CD4-positive, alpha-beta T cell treated with Interleukin-1 beta for 1 hour (primary cell): Measurements from ENCODE around the gene ZNF462.

Experiments
- DNase-seq, 2 donors: peaks; one replicate each; pipeline ENCODE4 v3.0.0-alpha.2; 2020 to 2022

The ZNF462 gene

DNA sequence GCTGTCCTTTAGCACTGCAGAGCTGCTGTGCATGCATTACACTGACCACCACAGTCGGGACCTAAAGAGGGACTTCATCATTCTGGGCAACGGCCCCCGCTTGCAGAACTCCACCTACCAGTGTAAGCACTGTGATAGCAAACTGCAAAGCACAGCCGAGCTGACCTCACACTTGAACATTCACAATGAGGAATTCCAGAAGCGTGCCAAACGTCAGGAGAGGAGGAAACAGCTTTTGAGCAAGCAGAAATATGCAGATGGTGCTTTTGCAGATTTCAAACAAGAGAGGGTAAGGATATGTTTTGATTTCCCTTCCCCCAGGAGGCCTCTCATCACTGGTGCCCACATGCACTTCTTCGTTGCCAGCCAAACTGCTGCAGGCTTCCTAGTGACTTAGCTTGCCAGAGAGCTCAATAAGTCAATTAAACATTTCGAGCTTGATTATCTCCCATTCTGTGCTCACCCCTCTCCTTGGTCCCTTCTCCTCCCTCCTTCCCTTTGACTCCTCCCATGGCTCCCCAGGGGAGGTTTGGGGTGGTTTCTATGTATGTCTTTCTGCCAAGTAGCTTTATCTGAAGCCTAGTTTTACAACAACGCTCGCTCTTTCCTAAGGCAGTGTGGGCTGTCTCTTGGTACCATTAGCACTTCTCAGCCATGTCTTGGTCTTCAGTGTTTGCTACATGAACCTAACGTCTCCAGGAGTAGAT lies 66.7 kb downstream of the ZNF462 start:
- no peak for DNase-seq

DNA sequence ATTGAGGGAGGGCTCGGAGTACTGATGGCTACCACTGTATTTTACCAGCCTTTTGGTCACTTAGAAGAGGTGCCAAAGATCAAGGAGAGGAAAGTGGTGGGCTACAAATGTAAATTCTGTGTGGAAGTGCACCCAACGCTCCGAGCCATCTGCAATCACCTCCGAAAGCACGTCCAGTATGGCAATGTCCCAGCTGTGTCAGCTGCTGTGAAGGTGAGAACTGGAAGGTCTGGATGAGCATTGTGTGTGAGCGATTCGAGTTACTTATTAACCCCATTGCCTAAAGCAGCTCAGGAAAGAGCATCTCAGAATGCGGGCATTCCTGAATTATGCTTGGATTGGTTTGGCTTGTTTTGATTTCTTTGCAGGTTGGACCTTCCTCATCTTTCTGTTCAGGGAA lies 67.5 kb downstream of the ZNF462 start:
- no peak for DNase-seq

DNA sequence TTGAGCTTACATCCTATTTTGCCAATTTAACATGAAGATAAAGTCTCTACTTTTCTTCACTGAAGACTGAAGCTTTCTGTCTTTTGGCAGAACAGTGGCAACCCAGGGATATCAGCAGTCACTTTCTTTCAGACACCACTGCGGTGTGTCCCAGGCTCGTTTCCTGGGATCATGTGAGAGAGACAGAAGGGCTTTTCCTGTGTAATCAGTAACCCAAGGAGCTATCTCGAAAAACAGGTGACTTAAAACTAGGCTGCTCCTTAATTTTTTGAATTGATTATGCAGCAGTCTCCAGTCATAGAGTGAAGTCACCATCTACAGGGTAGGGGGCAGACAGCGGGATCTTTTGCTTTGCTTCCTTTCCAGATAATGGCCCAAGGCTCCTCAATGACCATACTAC lies 68.5 kb downstream of the ZNF462 start:
- DNase-seq = no peak

DNA sequence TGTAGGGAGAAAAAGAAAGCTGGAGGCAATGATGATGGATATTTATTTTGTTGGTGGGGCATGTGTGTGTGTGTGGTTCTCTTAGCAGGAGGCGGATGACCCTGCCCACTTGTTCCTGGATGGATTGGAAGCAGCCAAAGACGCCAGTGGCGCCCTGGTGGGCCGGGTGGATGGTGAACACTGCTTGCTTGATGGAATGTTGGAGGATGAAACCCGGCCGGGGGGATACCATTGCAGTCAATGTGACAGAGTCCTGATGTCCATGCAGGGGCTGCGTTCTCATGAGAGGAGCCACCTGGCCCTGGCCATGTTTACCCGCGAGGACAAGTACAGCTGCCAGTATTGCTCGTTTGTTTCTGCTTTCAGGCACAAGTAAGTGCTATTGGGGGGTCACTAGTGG lies 69.2 kb downstream of the ZNF462 start:
- DNase-seq = no peak

DNA sequence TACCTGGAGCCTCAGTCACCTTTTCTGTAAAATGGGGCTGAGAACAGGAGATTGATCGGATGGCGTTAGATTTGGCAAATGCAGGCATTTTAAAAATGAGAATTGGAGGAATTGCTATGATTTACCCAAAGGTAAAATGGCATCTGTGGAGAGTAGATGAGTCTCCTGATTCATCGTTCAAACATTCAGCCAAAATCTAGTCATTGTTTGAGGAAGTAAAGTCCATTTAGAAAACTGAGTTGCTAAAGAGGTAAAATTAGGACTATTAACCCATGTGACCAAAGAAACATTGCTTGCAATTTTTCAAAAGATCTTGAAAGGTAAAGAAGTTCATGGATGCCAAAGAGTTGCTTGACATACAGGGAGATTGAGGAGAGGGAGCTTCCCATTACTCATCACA lies 69.7 kb downstream of the ZNF462 start:
- DNase-seq = no peak

DNA sequence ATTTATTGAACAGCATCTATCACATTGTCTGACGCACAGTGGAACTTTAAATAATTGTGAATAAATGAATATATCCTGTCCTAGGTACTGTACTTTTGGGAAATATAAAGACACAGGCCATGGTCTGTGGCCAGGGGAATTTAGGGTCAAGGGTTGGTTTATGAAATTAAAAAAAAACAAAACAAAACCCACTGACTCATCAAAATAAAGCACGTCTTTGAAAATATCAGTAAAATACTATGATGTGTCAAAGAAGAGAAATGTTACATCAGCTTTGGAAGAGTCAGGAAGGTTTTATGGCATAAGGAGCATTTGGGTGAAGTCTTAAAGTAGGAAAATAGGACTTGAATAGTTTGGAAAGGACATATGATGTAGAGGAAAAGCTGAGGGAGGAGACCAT lies 70.5 kb downstream of the ZNF462 start:
- DNase-seq = no peak

DNA sequence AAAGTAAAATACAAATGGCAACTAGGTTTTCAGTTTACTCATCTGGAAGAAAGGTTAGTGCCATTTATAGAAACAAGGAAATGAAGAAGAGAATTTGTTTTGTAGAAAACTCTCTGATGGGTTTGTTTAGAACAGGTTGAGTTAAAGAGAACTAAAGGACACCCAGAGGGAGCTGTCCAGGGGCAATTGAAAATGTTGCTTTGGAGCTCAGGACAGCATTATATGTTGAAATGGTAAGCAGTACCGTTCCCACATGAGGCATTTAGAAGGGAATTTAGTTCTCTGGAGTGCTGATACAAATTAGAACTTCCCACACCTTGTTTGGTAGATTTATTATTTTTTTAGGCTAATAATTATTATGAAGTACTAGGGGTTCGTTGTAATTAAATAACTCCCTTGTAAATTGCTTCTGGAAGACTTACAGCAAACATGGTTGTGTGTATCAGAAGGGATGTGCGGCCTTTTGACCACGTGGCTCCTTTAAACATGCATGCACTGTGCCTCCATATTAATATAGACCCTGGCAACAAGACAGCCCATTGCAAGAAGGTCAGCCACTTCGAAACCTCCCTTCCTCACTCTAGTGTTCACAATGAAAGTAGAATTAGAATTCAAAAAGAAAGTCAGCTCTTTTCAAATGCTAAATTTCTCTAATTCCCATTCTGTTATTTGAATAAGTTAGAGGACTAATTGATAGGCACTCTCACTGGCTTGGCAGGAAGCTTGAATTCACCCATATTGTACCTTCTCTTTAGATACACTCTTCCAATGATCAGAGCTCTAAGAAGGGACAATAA lies 71.7 kb downstream of the ZNF462 start:
- DNase-seq = no peak

DNA sequence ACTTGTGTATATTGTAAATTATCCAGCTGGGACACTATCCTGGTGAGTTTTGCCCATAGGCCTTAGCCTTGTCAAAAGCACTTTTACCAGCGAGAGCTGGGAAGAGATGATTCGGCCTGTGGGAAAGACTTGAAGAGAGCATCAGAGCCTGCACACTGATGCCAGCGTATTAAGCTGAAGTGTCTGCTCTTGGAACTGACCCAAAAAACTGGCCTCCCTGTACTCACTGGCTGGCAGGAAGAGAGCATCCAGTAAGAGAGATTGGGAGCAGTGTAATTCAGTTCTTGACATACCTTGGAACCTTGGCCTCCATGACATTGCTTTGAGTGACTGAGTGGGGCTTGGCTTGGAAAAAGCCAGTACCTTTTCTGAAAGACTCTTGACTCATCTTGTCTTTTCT lies 73.7 kb downstream of the ZNF462 start:
- no peak for DNase-seq

DNA sequence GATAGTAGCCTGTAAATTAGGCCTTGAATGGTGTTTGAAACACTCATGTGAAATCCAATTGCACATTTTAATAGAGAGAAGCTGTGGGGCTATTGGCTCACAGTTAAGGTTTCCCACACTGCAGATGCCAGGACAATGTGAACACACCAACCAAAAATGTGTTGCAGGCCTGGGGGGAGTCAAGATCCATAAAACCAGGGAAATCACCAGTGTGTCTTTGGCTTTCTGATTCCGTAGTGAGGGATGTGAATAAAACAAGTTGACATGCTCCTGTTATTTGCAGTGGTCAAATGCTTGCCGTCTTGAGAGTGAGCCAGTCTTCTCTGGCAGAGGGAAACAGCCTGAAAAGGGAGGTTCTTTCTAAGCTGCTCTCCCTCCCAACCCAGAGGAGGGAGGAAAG lies 79.0 kb downstream of the ZNF462 start:
- no peak for DNase-seq

DNA sequence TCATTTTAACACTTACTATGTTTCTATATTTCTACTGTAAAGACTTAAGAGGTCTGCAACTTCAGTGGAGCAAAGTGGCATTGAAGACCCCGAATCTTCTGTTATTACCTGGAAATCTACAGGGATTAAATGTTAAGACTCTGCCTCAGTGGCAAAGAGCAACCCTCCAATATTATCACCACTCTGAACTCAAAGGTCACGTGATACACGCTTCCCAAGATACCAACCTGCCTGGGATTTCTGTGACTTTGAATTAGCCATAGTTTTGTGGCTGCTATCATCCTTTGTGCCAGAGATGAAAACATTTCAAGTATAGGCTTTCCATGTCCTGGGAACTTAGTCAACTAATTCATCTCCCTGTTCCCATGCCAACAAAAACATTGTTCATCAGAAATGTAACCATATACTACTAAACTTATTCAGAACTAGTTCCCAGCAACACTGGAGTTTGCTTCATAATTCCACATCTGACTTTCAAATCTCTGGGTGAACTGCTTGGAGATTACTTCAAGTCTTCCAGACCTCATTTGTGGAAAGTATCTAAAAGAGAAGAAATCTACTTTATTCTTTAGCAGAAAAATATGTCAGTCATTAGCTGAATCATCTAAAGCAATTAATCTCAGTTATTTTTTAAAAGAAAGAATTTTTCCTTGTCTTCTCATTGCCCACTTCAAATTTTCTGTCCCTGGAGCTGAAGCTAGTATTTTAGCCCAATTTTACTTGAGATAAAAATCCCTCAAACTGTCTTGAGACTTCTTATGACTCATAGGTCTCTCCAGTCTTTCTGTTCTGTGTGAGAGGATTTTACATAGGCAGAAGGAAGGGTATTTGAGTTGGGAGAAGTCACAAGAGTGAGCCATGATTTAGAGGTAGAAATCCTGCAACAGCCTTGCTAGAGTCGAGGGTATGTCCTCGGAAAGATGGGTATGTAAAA lies 83.0 kb downstream of the ZNF462 start:
- no peak for DNase-seq

DNA sequence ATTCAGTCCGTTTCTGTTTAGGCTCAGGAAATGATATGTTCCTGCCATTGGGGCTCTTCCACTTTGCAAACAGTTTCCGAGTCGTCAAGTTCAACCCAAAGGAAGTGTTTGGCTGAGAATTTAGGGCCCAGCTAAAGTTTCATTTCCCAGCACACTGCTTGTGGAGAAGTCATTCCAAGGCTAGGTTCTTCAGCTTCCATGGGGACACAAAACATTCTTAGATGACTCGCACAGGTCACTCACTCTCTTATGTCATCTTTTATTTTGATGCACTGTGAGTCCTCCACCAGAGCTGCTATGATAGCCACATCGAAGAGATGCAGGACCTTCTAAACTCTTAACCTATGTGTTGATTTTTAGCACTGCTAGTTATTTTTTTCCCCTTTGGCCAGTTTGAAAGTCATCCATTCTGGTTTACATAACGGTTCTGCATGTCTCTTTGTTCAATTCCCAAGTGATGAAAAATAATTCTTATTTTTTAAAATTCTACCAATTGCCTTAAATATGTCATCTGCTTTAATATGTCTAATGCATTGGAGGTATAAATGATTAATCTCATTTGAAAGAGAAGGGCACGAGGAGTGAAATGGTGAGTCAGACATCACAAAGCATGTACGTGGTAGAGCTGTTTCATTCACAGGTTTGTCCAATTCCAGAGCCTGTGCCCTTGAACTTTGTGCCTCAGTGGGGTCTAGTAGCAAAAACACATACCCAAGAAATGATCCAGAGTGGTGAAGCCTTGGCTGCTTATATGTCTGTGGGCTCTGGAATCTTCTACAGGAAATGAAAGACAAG lies 84.3 kb downstream of the ZNF462 start:
- DNase-seq = no peak

DNA sequence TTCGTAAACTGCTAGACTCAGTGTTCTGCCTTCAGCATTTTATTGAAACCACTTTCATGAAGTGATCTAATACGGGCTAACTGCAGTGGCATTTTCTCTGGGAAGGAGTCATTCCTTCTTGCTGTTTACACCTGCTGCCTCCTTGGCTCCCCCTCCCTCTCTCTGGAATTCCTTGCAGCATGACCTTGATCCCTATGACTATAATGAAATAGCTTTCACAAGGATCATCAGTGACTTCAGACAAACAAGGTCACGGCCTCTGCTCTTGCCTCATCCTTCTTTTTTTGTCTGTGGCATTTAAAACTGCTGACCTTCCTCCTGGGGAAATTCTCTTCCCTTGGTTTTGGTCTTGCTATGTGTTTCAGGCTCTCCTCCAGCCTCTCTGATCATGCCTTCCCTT lies 90.2 kb downstream of the ZNF462 start:
- no peak for DNase-seq

DNA sequence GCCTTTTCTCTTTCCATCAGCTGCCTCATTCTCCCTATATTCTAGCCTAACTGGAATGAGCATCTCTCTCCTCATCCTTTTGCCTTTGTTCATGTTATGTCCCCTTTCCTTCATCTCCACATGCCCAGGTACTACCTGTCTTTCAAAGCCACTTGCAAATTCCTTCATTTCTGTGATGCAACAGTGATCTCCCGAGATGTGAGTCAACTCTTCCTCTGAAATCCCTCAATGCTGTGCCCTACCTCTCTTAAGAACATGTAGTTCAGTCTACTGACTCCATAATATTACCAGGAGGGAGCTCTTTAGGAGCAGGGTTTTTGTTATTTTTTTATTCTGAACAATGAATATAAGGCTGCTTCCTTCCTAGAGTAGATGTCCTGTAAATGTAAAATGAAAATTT lies 91.6 kb downstream of the ZNF462 start:
- DNase-seq = no peak

DNA sequence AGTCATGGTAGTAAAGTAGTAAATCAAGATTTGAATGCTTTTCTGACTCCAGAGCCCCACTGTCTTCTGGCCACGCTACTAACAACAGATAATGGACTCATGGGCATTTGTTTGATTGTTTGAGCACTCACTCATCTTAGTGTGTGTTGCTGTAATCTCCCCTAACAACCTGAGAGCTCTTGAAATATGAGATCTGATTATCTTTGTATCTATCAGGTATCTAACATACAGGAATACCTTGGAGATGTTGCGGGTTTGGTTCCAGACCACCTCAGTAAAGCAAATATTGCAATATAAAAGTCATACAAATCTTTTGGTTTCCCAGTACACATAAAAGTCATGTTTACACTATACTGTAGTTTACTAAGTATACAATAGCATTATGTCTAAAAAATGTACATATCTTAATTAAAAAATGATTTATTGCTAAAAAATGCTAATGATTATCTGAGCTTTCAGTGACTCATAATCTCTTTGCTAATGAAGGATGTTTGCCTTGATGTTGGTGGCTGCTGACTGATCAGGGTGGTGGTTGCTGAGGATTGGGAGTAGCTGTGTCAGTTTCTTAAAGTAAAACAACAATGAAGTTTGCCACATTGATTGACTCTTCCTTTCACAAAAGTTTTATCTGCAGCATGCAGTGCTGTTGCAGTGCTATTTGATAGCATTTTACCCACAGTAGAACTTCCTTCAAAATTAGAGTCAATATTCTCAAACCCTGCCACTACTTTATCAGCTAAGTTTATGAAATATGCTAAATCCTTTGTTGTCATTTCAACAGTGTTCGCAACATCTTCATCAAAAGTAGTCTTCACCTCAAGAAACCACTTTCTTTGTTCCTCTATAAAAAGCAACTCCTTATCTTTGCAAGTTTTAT lies 92.2 kb downstream of the ZNF462 start:
- DNase-seq = no peak

DNA sequence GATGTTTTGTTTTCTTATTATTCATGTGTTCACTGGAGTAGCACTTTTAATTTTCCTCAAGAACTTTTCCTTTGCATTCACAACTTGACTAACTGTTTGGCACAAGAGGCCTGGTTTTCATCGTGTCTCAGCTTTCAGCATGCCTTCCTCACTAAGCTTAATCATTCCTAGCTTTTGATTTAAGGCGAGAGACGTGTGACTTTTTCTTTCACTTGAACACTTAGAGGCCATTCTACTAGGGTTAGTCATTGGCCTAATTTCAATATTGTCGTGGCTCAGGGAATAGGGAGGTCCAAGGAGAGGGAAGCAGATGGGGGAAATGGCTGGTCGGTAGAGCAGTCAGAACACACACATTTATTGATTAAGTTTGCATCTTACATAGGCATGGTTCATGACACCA lies 94.0 kb downstream of the ZNF462 start:
- no peak for DNase-seq

DNA sequence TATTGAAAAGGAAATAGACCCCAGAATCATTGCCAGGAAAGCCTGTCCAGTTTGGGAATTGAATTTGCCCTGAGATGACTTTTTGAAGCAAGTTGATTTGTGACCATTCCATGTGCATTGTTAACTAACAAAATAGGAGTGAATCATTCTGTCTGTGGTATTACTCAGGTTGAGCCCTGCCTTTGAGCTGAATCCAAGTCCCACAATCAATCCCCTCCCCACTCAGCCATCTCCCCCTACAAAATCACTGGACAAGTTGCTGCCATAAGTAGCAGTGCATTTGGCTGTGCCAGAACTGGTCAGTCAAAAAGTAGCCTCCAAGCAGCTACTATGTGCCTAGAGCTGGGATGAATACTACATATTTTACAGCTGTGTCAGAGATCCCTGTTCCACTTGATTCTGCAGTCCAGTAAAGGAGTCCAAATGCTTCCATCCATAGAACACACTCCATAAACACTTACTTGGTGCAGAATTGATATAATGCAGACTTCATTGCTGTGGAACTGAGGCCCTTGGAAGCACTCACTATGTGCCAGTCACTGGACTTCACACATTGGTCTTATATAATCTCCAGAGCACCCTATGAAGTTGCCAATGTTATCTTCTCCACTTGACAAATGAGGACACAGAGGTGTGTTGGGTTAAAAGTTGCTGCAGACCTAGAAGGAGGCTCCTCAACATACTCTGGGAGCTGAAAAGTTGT lies 96.1 kb downstream of the ZNF462 start:
- DNase-seq = no peak

DNA sequence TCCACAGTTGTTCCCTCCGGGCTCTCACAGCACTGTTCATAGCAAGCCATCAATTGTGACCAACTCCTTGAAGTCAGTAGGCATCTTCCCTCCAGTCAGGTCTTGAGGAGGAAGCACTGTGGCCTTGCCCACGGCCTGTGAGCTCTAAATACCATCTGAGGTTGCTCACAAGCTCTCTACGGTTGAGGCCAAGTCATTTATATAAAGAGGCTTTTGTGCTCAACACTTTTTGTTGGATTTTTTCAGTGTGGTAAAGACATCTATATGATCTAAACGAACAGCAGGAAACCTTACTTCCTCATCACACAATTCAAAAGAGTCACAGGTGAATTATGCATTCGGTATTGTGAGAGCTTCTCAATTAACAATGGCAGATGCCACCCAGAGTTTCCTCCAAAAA lies 97.3 kb downstream of the ZNF462 start:
- no peak for DNase-seq

DNA sequence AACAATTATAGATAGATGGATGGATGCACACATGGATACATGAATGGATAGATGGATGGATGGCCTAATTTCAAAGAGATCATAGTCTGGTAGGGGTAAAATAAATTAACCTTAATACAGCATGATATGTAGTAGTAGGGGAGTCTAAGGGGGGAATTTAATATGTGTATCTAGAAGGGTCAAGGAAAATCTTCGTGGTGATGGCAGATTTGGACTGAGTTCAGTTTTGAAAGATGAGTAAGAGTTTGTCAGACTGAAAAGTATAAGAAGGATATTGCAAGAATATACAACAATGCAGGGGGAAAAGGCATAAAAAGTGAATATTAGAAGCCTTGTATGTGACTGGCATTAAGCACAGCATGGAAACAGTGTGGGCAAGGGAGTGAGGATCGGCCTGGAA lies 98.7 kb downstream of the ZNF462 start:
- no peak for DNase-seq

DNA sequence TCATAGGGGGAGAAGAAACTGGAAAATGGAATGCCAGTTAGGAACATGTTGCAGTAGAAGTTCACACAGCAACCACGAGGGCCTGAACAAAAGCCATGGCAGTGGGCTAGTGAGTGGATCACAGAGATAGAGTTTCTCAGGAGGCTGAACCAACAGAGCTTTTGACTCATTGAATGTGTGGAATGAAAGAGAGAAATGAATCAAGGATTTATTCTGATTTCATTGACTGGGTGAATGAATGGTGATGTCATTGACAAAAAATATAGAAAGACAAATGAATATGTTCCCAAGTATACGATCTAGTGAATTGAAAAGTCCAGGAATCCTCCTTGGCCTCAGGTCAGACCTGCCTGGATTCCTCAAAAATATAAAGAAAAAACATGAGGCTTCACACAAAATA lies 99.2 kb downstream of the ZNF462 start:
- no peak for DNase-seq

DNA sequence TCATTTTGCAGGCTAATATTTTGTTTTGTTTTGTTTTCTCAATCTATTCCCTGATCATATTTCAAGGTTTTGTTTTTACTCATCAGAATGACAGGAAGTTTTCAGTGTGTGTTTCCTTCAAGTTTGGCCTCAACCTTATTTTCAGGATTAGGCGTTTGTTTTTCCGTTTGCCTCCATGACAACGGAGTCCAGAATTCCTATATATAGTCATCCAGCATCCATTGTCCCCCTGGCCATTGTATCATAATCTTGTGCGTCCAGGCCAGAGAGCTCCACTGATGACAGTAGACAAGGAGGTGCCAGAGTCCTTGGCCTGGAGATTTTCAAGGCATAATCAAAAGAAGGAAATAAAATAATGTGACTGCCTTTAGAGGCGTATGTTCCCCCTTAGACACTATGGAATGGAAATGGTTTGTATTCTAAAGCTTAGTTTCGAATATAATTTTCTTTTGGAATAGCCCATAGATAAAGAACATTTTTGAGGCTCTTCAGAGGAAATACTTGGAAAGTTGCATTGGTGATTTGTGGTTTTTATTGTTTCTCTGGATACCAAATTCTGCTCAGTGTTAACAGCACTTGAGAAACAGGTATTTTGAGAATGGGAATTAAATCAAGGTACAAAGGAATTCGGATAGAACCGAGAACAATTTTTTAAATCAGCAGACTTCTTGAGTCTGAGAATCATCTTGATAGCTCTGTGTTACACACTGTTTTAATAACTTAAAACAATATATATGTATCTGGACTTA lies 99.8 kb downstream of the ZNF462 start:
- DNase-seq = no peak
